ENCODE measurements around the gene TM9SF1.

The TM9SF1 gene

GRCh38 chr14:24155100-24155499 lies 40.1 kb downstream of the TM9SF1 start:
- no peak for DNase-seq (ENCODE audit: low read depth)
- no peak overlapping the region for H3K4me3 ChIP-seq (ENCODE audit: low read depth, low read length)
- no peak for TF ChIP-seq CTCF (conservative IDR thresholded peaks at IDR 0.05; ENCODE audit: low read depth, low read length)

- TF ChIP-seq CTCF (conservative IDR thresholded peaks at IDR 0.05; ENCODE audit: low read depth, low read length) = no peak
- DNase-seq (ENCODE audit: low read depth) = no peak
- no peak overlapping the region for H3K4me3 ChIP-seq (ENCODE audit: low read depth, low read length)
These were observed 43.7 kb downstream of the TM9SF1 start for GRCh38 chr14:24151404-24152080.

GRCh38 chr14:24150993-24151392 lies 44.2 kb downstream of the TM9SF1 start:
- no peak for DNase-seq (ENCODE audit: low read depth)
- TF ChIP-seq CTCF (conservative IDR thresholded peaks at IDR 0.05; ENCODE audit: low read depth, low read length) = no peak

DNA sequence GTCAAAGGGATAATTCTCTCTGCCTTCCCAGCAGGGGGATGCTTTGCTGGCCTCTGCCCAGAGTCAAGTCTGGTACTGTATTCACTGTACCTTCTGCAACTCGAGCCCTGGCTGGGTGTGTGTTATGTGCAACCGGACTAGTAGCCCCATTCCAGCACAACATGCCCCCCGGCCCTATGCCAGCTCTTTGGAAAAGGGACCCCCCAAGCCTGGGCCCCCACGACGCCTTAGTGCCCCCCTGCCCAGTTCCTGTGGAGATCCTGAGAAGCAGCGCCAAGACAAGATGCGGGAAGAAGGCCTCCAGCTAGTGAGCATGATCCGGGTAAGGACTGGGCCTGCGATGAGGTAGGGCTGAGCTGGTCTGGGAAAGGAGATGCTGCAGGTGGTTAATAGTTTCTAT lies 44.7 kb downstream of the TM9SF1 start:
- no peak overlapping the region for H3K4me3 ChIP-seq (ENCODE audit: low read depth, low read length)
- TF ChIP-seq CTCF (conservative IDR thresholded peaks at IDR 0.05; ENCODE audit: low read depth, low read length) = no peak
- no peak for DNase-seq (ENCODE audit: low read depth)

More at GRCh38 chr14:24150993-24151392, 44.2 kb downstream of the TM9SF1 start:
- H3K4me3 ChIP-seq (ENCODE audit: low read depth, low read length) = no peak overlapping the region

- DNase-seq (ENCODE audit: low read depth) = no peak
- no peak overlapping the region for H3K4me3 ChIP-seq (ENCODE audit: low read depth, low read length)
- no peak for TF ChIP-seq CTCF (conservative IDR thresholded peaks at IDR 0.05; ENCODE audit: low read depth, low read length)
These were observed 45.2 kb downstream of the TM9SF1 start for GRCh38 chr14:24150061-24150460.

GRCh38 chr14:24149302-24149969 lies 45.8 kb downstream of the TM9SF1 start:
- H3K4me3 ChIP-seq (ENCODE audit: low read depth, low read length) = no peak overlapping the region
- DNase-seq (ENCODE audit: low read depth) = no peak
- TF ChIP-seq CTCF (conservative IDR thresholded peaks at IDR 0.05; ENCODE audit: low read depth, low read length) = no peak
